Activated CD8-positive, alpha-beta T cell treated with anti-CD3 and anti-CD28 coated beads, Interleukin-2, amount 10 ng/mL, durations not matched to agents 7 days and 5 days (primary cell): ENCODE results near the gene GPR55. TPM values are rescaled to one million over a fixed set of nuclear protein-coding genes. Genes with fewer than 3 reads are reported as not detected.
A peak's percentile ranks its signal among the peaks of the same experiment; 100 is the strongest.

Experiments used
- ATAC-seq: fragments of 150-1000 bp; cut with Tn5 transposase; one replicate; pipeline ENCODE4 v1.10.0; 2021; ENCODE audit warnings: moderate library complexity
- CTCF ChIA-PET: fragments of 350-600 bp; sonication (Branson Sonifier 250); formaldehyde crosslinking; loops from one replicate; lab custom pipeline; 2021; ENCODE audit warnings: antibody characterized with exemption; lab: Charles Lee
- POLR2A ChIA-PET: fragments of 350-600 bp; sonication (Branson Sonifier 250); formaldehyde crosslinking; loops from one replicate; lab custom pipeline; 2021; ENCODE audit warnings: antibody characterized with exemption; lab: Charles Lee
- DNase-seq: peaks from one replicate; pipeline ENCODE4 v3.0.0-alpha.2; 2020
- H3K27ac Mint-ChIP-seq: one replicate; pipeline ENCODE4 v1.8.0; 2021; ENCODE audit warnings: mild to moderate bottlenecking, mixed read lengths
- H3K27me3 Mint-ChIP-seq: one replicate; pipeline ENCODE4 v1.8.0; 2021; ENCODE audit warnings: low read depth, mixed read lengths
- H3K36me3 Mint-ChIP-seq: one replicate; pipeline ENCODE4 v1.8.0; 2021; ENCODE audit warnings: low read depth, mixed read lengths
- H3K4me1 Mint-ChIP-seq: one replicate; pipeline ENCODE4 v1.8.0; 2021; ENCODE audit warnings: low read depth, mixed read lengths
- H3K4me3 Mint-ChIP-seq: one replicate; pipeline ENCODE4 v1.8.0; 2021; ENCODE audit warnings: mild to moderate bottlenecking, mixed read lengths
- H3K9me3 Mint-ChIP-seq: one replicate; pipeline ENCODE4 v1.8.0; 2022; ENCODE audit warnings: mixed read lengths; ENCODE audit not compliant: insufficient read depth
- total RNA-seq, 2 experiments: library from RNA; stranded (reverse); gene quantifications; one replicate each; pipeline ENCODE4 v1.2.3, GENCODE V29; 2021

GPR55 gene
- total RNA-seq, 2 experiments from 2014 or later: 12.3 to 12.5 TPM

GRCh38 chr2:230869914-230870543, 55.0 kb downstream of the GPR55 start:
- no peak for ATAC-seq
- H3K36me3 Mint-ChIP-seq: peaks cover 10% of the 10 kb centered on the region
- H3K27ac Mint-ChIP-seq: no peak overlapping the region
- peaks cover 65% of the 10 kb centered on the region for H3K4me1 Mint-ChIP-seq
- ChIA-PET POLR2A (interaction anchor here (0.6 to 1.2 kb wide), 2 partner anchors 198 to 594 kb away, joined by 3 to 6 read pairs; partner anchors contain the start of gene NCL), CTCF (interaction anchor here (1.1 to 2.3 kb wide), 2 partner anchors 20 to 117 kb away, joined by 3 to 5 read pairs; no protein-coding TSS in a partner anchor)
- no peaks in the 10 kb centered on the region for H3K27me3 Mint-ChIP-seq
- no peak for DNase-seq
- H3K9me3 Mint-ChIP-seq: no peaks in the 10 kb centered on the region
- no peak overlapping the region for H3K4me3 Mint-ChIP-seq

DNA sequence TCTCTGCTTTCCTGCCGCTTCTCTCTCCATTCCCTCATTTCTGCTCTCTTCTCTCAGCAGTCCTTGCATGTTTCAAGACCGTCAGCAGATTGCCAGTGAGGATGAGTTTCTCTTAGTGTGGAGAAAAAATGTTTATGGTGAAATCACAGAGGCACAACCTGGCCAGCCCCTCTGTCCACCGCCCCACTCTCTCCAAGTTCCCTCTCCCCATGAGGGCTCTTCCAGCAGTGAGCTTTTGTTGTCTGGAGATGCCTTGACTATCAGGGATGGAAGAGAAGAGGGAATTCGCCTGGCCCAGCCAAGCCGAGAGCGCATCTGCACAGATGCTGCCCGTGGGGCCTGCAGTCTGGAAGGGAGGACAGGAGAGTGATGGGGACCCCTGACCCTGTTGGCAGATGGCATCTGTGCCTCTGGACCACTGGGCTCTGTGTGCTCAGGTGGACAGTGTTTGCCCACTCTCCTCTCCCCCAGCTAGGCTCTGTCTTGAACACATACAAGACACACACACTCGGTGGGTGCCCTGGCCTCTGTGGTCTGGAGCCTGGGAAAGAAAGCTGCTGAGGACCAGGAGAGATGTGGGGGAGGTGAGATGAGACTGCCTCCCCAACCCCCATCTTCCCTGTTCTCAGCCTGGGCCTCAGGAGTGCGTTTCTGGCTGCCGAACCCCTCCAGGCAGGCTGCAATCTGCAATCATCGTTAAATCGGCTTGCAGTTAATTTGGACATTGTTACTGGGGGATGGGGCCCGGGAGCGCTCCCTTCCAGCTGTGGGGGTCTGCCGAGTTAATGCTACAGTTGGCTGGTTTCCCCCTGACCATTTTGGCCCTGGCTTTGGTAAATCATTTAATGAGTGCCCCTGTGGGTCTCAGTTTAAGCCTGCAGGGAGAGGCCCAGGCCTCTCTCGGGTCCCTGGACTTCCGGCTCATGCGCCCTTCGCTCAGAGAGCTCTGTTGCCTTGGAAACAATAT, 55.8 kb downstream of the GPR55 start:
- Mint-ChIP-seq H3K4me1 (peaks cover 64% of the 10 kb centered on the region), H3K27me3 (no peaks in the 10 kb centered on the region), H3K36me3 (peaks cover 7% of the 10 kb centered on the region), H3K9me3 (no peaks in the 10 kb centered on the region), H3K27ac (peak overlapping the region; percentile 44), H3K4me3 (no peak overlapping the region)
- POLR2A ChIA-PET: interaction anchor here (1.2 kb wide), 1 partner anchor 595 kb away, joined by 3 read pairs; the partner anchor contains the start of gene NCL
- no peak for DNase-seq
- ATAC-seq: no peak
- CTCF ChIA-PET: interaction anchor here (0.9 to 2.9 kb wide), 4 partner anchors 8 to 118 kb away, joined by 3 to 18 read pairs (median 4); no protein-coding TSS in a partner anchor

DNA sequence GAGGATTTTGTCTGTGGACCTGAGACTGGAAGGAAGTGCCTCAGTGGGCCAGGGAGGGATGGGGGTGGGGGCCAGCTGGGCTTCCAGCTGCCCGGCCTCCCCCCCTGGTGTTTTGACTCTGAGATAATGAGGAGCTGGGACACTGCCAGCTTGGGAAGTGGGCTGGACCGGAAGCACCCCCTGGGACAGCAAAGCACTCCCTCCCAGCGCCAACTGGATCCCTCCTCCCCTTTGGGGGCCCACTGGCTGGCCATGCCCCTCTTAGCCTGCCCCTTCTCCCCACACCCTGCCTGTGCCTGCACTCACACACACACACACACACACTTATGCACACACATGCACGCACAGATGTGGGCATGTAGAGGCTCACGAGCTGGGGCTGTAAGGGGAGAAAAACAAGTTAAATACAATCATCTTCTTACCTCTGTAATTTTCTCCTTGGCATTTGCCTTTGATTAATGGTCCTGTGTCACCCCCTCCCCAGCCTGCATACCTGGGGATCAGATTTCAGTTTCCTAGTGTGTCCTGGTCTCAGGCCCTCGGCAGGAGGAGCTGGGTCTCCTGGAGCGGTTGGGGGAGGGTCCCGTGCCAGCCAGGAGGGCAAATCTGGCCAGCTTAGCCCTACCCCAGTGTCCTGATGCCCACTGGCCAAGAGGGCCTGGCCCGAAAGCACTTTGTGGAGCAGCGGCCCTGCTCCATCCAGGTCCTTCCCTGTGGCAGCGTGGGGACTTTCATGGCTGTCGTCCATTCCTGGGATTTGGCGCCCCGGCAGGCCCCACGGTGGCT, 56.7 kb downstream of the GPR55 start:
- ChIA-PET POLR2A (no interaction called here), CTCF (interaction anchor here (0.9 to 2.9 kb wide), 4 partner anchors 9 to 119 kb away, joined by 3 to 18 read pairs (median 4); no protein-coding TSS in a partner anchor)
- ATAC-seq: no peak
- Mint-ChIP-seq H3K27me3 (peaks cover 4% of the 10 kb centered on the region), H3K9me3 (no peaks in the 10 kb centered on the region), H3K36me3 (peaks cover 5% of the 10 kb centered on the region), H3K27ac (no peak overlapping the region), H3K4me3 (no peak overlapping the region), H3K4me1 (peaks cover 62% of the 10 kb centered on the region)
- DNase-seq: no peak

GRCh38 chr2:230866756-230867523, 58.1 kb downstream of the GPR55 start:
- Mint-ChIP-seq H3K9me3 (no peaks in the 10 kb centered on the region), H3K27ac (peak overlapping the region; percentile 78), H3K4me3 (peak overlapping the region; percentile 37), H3K4me1 (peaks cover 49% of the 10 kb centered on the region), H3K36me3 (peaks cover 5% of the 10 kb centered on the region), H3K27me3 (peaks cover 10% of the 10 kb centered on the region)
- CTCF ChIA-PET: interaction anchor here (1.0 to 2.9 kb wide), 11 partner anchors 10 to 121 kb away, joined by 3 to 18 read pairs (median 4); no protein-coding TSS in a partner anchor
- POLR2A ChIA-PET: interaction anchor here (0.7 to 1.6 kb wide), 3 partner anchors 9 to 11 kb away, joined by 4 to 6 read pairs (median 4); no protein-coding TSS in a partner anchor
- ATAC-seq: no peak
- DNase-seq: peak; percentile 58

GRCh38 chr2:230865766-230866755, 59.0 kb downstream of the GPR55 start:
- ATAC-seq: peak; percentile 10
- Mint-ChIP-seq H3K27ac (peak overlapping the region; percentile 78), H3K4me3 (peak overlapping the region; percentile 79), H3K9me3 (no peaks in the 10 kb centered on the region), H3K4me1 (peaks cover 57% of the 10 kb centered on the region), H3K27me3 (peaks cover 16% of the 10 kb centered on the region), H3K36me3 (peaks cover 5% of the 10 kb centered on the region)
- CTCF ChIA-PET: interaction anchor here (1.0 to 2.9 kb wide), 14 partner anchors 11 to 122 kb away, joined by 3 to 18 read pairs (median 4); no protein-coding TSS in a partner anchor
- POLR2A ChIA-PET: interaction anchor here (0.7 to 1.6 kb wide), 3 partner anchors 10 to 13 kb away, joined by 3 to 6 read pairs (median 4); no protein-coding TSS in a partner anchor
- DNase-seq: peak; percentile 60

DNA sequence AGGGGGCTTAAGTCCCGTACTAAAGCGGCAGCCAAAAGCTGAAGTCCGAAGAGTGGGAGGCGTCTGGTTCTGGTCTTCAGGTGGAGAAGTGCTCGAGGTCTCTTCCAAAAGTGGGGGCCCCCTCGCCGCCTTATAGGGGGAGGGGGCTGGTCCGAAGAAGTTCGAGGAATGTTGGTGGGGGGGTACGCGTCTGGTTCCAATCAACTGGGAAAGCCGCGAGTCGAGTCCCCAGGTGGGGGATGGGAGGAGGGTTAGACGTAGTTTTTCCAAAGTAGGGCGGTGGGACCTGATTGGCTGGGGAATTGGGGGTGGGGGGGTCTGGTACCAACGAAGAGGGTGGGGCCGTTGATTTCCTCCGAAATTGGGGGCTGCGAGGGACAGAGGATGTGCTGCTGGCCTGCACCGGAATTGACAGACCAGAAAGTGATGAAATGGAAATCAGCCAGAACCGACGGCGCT, 59.7 kb downstream of the GPR55 start:
- ChIA-PET POLR2A (interaction anchor here (1.1 to 1.3 kb wide), 2 partner anchors 12 to 37 kb away, joined by 3 read pairs; no protein-coding TSS in a partner anchor), CTCF (interaction anchor here (0.8 to 1.8 kb wide), 11 partner anchors 12 to 187 kb away, joined by 3 to 6 read pairs (median 4); no protein-coding TSS in a partner anchor)
- no peak for ATAC-seq
- peak; percentile 54 for DNase-seq
- Mint-ChIP-seq H3K9me3 (no peaks in the 10 kb centered on the region), H3K27ac (peak overlapping the region; percentile 78), H3K4me1 (peaks cover 58% of the 10 kb centered on the region), H3K4me3 (peak overlapping the region; percentile 79), H3K36me3 (peaks cover 5% of the 10 kb centered on the region), H3K27me3 (peaks cover 16% of the 10 kb centered on the region)

DNA sequence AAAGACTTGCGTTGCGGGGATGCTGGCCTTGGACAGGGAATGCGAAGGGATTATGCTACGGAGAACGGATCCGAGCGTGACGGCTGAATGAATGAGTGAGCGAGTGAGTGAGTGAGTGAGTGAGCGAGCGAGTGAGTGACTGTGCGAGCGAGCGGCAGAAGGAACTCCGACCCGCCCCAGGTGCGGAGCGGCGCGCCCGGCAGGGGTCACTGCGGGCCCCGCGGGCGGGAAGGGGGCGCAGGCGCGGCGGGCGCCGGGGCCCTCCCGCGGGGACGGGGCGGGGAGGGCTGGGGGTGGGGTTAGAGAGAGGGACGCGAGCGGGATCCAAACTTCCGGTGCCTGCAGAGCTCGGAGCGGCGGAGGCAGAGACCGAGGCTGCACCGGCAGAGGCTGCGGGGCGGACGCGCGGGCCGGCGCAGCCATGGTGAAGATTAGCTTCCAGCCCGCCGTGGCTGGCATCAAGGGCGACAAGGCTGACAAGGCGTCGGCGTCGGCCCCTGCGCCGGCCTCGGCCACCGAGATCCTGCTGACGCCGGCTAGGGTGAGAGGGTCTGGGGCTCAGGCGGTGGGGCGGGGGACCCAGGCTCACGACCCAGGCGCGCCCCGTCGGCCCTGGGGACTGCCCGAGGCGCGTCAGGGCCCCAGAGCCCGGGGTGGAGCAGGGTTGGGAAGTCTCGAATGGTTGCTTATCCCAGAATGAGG, 60.3 kb downstream of the GPR55 start, which contains the start of gene ITM2C:
Gene ITM2C (plus strand): TSS at position 338 of the 702 bp plus-strand sequence. CDS start 84 bp downstream, at position 422.
- peaks cover 52% of the 10 kb centered on the region for H3K4me1 Mint-ChIP-seq
- H3K9me3 Mint-ChIP-seq: no peaks in the 10 kb centered on the region
- CTCF ChIA-PET: interaction anchor here (0.8 to 1.8 kb wide), 9 partner anchors 11 to 188 kb away, joined by 3 to 6 read pairs (median 4); no protein-coding TSS in a partner anchor
- peak; percentile 82 for ATAC-seq
- DNase-seq: peak; percentile 83
- H3K36me3 Mint-ChIP-seq: peaks cover 5% of the 10 kb centered on the region
- H3K27ac Mint-ChIP-seq: peak within 1 kb of the TSS; percentile 78
- H3K27me3 Mint-ChIP-seq: peaks cover 16% of the 10 kb centered on the region
- POLR2A ChIA-PET: interaction anchor here (1.1 to 1.3 kb wide), 2 partner anchors 12 to 38 kb away, joined by 3 read pairs; no protein-coding TSS in a partner anchor
- peak within 1 kb of the TSS; percentile 79 for H3K4me3 Mint-ChIP-seq

- peaks cover 20% of the 10 kb centered on the region for H3K27me3 Mint-ChIP-seq
- H3K4me1 Mint-ChIP-seq: peaks cover 51% of the 10 kb centered on the region
- peak; percentile 2 for ATAC-seq
- peak overlapping the region; percentile 79 for H3K4me3 Mint-ChIP-seq
- no peak for DNase-seq
- ChIA-PET CTCF (interaction anchor here (1.0 to 1.8 kb wide), 6 partner anchors 11 to 189 kb away, joined by 3 to 6 read pairs (median 4); no protein-coding TSS in a partner anchor), POLR2A (interaction anchor here (1.1 to 1.3 kb wide), 2 partner anchors 13 to 39 kb away, joined by 3 read pairs; no protein-coding TSS in a partner anchor)
- H3K36me3 Mint-ChIP-seq: peaks cover 5% of the 10 kb centered on the region
- H3K9me3 Mint-ChIP-seq: no peaks in the 10 kb centered on the region
- H3K27ac Mint-ChIP-seq: peak overlapping the region; percentile 78
These were observed 60.9 kb downstream of the GPR55 start for GRCh38 chr2:230864122-230864604.
